ENCODE results near the gene FRMD8. TPM values are rescaled to one million over a fixed set of nuclear protein-coding genes. Genes with fewer than 3 reads are reported as not detected.

The FRMD8 gene
- total RNA-seq, 4 donors from 2014 or later: 30.4 to 37.3 (median 34.7) TPM

GRCh38 chr11:65370659-65371049, 15.8 kb upstream of the FRMD8 start:
- Histone ChIP-seq H3K4me1 (peaks cover 7 to 13% (median 8%) of the 10 kb centered on the region in 4 donors), H3K36me3 (no peaks in the 10 kb centered on the region), H3K9me3 (no peaks in the 10 kb centered on the region), H3K4me3 (no peak overlapping the region), H3K27me3 (no peaks in the 10 kb centered on the region), H3K27ac (replicated peaks in 1 of 4) (no peak overlapping the region)
- DNase-seq (ENCODE audit: extremely low spot score): no peak
- TF ChIP-seq, protein P1, sequence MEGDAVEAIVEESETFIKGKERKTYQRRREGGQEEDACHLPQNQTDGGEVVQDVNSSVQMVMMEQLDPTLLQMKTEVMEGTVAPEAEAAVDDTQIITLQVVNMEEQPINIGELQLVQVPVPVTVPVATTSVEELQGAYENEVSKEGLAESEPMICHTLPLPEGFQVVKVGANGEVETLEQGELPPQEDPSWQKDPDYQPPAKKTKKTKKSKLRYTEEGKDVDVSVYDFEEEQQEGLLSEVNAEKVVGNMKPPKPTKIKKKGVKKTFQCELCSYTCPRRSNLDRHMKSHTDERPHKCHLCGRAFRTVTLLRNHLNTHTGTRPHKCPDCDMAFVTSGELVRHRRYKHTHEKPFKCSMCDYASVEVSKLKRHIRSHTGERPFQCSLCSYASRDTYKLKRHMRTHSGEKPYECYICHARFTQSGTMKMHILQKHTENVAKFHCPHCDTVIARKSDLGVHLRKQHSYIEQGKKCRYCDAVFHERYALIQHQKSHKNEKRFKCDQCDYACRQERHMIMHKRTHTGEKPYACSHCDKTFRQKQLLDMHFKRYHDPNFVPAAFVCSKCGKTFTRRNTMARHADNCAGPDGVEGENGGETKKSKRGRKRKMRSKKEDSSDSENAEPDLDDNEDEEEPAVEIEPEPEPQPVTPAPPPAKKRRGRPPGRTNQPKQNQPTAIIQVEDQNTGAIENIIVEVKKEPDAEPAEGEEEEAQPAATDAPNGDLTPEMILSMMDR (IDR thresholded peaks at IDR 0.05): no peak
- no peak for TF ChIP-seq POLR2A (IDR thresholded peaks at IDR 0.05; ENCODE audit: low read depth)
- no peak for TF ChIP-seq POLR2AphosphoS5 (IDR thresholded peaks at IDR 0.05)
- TF ChIP-seq EP300 (IDR thresholded peaks at IDR 0.05): no peak
- intact Hi-C loops (cut with DNase I): no loop called here
- WGBS: 78% methylated on average over 6 of the region's 6 CpGs

GRCh38 chr11:65373839-65374580, 12.4 kb upstream of the FRMD8 start:
- TF ChIP-seq, protein P1 (IDR thresholded peaks at IDR 0.05): no peak
- TF ChIP-seq POLR2AphosphoS5 (IDR thresholded peaks at IDR 0.05): no peak
- no peak for TF ChIP-seq POLR2A (IDR thresholded peaks at IDR 0.05; ENCODE audit: low read depth)
- no peak for TF ChIP-seq EP300 (IDR thresholded peaks at IDR 0.05)
- Histone ChIP-seq H3K9me3 (no peaks in the 10 kb centered on the region), H3K27ac (replicated peaks in 1 of 4) (no peak overlapping the region), H3K27me3 (no peaks in the 10 kb centered on the region), H3K4me1 (peaks cover 0 to 4% (median 0%) of the 10 kb centered on the region in 4 donors), H3K36me3 (peaks cover 0 to 4% (median 2%) of the 10 kb centered on the region in 4 donors), H3K4me3 (no peak overlapping the region)
- 90% methylated on average over 12 of the region's 14 CpGs for WGBS
- DNase-seq (ENCODE audit: extremely low spot score): no peak
- intact Hi-C loops (cut with DNase I): no loop called here

GRCh38 chr11:65375012-65375411, 11.4 kb upstream of the FRMD8 start:
- H3K4me1 ChIP-seq: peaks cover 0 to 4% (median 0%) of the 10 kb centered on the region in 4 donors
- intact Hi-C loops (cut with DNase I): no loop called here
- TF ChIP-seq, protein P1 (IDR thresholded peaks at IDR 0.05): no peak
- TF ChIP-seq EP300 (IDR thresholded peaks at IDR 0.05) (no peak), POLR2A (IDR thresholded peaks at IDR 0.05; ENCODE audit: low read depth) (no peak), POLR2AphosphoS5 (IDR thresholded peaks at IDR 0.05) (no peak)
- no peak overlapping the region for H3K4me3 ChIP-seq
- WGBS: 88% methylated on average over 8 of the region's 8 CpGs
- DNase-seq (ENCODE audit: extremely low spot score): no peak
- no peaks in the 10 kb centered on the region for H3K27me3 ChIP-seq
- H3K27ac ChIP-seq (replicated peaks in 1 of 4): no peak overlapping the region
- H3K36me3 ChIP-seq: peaks cover 0 to 7% (median 2%) of the 10 kb centered on the region in 4 donors
- H3K9me3 ChIP-seq: no peaks in the 10 kb centered on the region

DNA sequence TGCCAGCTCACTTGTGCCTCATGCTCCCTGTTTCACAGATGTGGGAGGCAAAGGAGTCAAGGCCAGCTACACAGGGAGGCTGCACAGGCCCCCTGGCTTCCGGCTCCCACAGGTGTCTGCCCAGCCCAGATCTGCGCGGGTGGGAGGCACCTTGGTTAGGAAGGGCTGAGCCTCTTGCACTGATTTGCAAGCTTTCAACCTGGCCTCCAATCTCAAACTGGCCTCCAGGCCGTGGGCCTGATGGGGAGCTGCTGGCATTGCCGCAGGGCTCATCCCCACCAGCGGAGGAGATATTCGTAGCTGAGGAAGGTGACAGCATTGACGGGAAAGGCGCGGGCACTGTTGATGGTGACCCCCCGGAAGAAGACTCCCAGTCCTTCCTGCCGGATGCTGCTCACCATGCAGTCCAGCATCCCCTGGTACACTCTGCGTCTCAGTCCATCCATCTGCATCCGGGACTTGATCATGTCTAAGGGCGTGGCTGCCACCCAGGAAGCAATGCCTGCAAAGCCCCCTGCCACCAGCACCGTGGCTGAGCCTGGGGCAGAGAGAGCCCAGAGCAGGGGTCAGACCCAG, 10.2 kb upstream of the FRMD8 start:
- H3K4me3 ChIP-seq: no peak overlapping the region
- no peak for TF ChIP-seq POLR2AphosphoS5 (IDR thresholded peaks at IDR 0.05)
- no peak for TF ChIP-seq POLR2A (IDR thresholded peaks at IDR 0.05; ENCODE audit: low read depth)
- no peaks in the 10 kb centered on the region for H3K9me3 ChIP-seq
- peaks cover 3 to 11% (median 7%) of the 10 kb centered on the region in 4 donors for H3K4me1 ChIP-seq
- no peak for DNase-seq (ENCODE audit: extremely low spot score)
- H3K27me3 ChIP-seq: no peaks in the 10 kb centered on the region
- 91% methylated on average over 12 of the region's 16 CpGs for WGBS
- H3K36me3 ChIP-seq: peaks cover 0 to 7% (median 2%) of the 10 kb centered on the region in 4 donors
- H3K27ac ChIP-seq (replicated peaks in 1 of 4): no peak overlapping the region
- intact Hi-C loops (cut with DNase I): no loop called here

GRCh38 chr11:65377036-65377435, 9.4 kb upstream of the FRMD8 start:
- H3K36me3 ChIP-seq: peaks cover 0 to 7% (median 2%) of the 10 kb centered on the region in 4 donors
- H3K4me1 ChIP-seq: peaks cover 11 to 16% (median 15%) of the 10 kb centered on the region in 4 donors
- H3K27me3 ChIP-seq: no peaks in the 10 kb centered on the region
- H3K27ac ChIP-seq (replicated peaks in 1 of 4): no peak overlapping the region
- intact Hi-C loops (cut with DNase I): no loop called here
- H3K4me3 ChIP-seq: no peak overlapping the region
- DNase-seq (ENCODE audit: extremely low spot score): no peak
- WGBS: 60% methylated on average over 1 of the region's 8 CpGs
- TF ChIP-seq, protein P1 (IDR thresholded peaks at IDR 0.05): no peak
- TF ChIP-seq POLR2AphosphoS5 (IDR thresholded peaks at IDR 0.05): no peak
- no peak for TF ChIP-seq EP300 (IDR thresholded peaks at IDR 0.05)
- TF ChIP-seq POLR2A (IDR thresholded peaks at IDR 0.05; ENCODE audit: low read depth): no peak
- H3K9me3 ChIP-seq: no peaks in the 10 kb centered on the region
